Measurements from ENCODE around the gene ITGAD.

ITGAD gene

DNA sequence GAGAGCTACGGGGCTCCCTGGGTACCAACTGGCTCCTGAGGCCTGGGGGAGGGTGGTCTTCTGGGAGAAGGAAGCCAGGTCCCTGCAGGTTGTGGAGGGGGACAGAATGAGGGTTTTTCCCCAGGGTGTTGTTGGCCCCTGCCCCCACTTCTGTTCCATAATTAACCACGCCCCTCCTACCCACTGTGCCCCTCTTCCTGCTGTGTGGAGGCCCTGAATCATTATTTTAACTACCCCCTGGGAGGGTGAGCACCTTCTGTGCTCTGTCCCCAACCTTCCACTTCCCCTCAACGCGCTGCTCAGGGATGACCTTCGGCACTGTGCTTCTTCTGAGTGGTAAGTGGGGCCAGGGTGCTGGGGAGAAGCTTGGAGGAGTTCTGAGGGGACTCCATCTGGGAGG lies at the start of gene ITGAD:
Gene ITGAD, plus strand, starts transcription at position 280 of the 400 bp plus-strand sequence. Its CDS starts 26 bp downstream, at position 306.
- in situ Hi-C loops (cut with HindIII; ENCODE audit: low sequenced_read_pairs): no loop called here

- in situ Hi-C loops (cut with HindIII; ENCODE audit: low sequenced_read_pairs): no loop called here
Measured at GRCh38 chr16:31344712-31345111, 48.4 kb upstream of the ITGAD start.

DNA sequence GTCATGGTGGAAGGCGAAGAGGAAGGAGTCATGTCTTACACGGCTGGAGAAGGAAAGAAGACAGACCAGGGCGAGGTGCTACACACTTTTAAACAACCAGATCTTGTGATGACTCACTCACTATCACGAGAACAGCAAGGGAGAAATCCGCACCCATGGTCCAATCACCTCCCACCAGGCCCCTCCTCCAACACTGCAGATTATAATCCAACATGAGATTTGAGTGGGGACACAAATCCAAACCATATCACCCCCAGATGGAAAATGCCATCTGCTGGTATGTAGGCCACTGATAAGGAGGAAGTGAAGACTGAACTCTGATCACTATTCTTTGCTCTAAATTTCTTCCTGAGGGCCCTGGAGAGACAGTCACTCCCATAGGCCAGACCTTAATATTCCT lies 45.7 kb upstream of the ITGAD start:
- in situ Hi-C loops (cut with HindIII; ENCODE audit: low sequenced_read_pairs): no loop called here

DNA sequence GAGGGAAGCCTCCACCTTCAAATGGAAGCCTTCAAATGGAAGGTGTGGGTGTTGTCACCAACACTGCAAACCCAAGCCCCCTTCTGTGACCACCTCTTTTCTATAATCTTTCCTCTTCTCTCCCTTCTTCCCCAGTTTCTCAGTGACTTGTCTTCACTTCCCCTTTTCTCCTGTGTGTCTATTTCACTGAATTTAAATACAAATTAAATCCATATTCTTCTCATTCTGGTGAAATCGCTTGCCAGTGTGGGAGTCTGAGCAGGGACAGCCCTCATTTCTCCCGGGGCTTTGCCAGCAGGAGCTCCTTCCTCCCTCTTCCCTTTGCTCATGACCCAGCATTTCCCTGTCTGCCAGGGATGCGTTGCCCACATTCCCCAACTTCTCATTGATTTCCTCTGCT lies 44.6 kb upstream of the ITGAD start:
- in situ Hi-C loops (cut with HindIII; ENCODE audit: low sequenced_read_pairs): no loop called here

- in situ Hi-C loops (cut with HindIII; ENCODE audit: low sequenced_read_pairs): no loop called here
Measured at GRCh38 chr16:31350275-31351005, 42.7 kb upstream of the ITGAD start.

DNA sequence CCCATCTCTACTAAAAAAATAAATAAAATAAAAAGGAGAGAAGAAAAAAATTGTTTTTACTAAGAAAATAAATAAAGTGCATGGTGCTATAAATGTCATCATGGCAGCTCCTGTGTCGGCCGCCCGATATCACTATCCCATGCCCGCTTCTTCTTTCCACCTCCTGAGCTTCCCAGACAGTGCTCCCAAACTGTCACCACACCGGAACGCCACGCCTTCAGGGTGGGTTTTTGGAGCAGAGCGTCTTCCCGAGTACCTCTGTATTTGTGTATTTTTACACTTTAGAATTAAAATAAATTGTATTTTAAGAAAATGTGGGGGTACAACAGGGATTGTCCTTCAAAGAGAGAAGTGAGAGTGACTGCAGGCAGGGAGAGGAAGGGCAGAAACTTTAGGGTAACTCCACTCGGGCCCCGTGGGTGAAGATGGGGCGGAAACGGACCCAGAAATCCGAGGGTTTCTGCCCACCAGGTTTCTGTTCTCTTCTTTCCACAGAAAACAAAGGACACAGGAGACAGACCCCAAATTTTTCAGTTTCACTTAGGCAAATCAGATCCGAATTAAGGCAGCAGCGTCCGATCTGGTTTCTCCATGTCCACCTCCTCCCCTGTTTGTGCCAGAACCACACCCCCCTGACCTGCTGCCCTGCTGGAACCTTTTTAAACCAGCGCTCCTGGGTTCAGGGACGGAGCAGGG lies 41.7 kb upstream of the ITGAD start:
- in situ Hi-C loops (cut with HindIII; ENCODE audit: low sequenced_read_pairs): no loop called here

- in situ Hi-C loops (cut with HindIII; ENCODE audit: low sequenced_read_pairs): no loop called here
Measured at GRCh38 chr16:31351942-31352325, 41.2 kb upstream of the ITGAD start.

DNA sequence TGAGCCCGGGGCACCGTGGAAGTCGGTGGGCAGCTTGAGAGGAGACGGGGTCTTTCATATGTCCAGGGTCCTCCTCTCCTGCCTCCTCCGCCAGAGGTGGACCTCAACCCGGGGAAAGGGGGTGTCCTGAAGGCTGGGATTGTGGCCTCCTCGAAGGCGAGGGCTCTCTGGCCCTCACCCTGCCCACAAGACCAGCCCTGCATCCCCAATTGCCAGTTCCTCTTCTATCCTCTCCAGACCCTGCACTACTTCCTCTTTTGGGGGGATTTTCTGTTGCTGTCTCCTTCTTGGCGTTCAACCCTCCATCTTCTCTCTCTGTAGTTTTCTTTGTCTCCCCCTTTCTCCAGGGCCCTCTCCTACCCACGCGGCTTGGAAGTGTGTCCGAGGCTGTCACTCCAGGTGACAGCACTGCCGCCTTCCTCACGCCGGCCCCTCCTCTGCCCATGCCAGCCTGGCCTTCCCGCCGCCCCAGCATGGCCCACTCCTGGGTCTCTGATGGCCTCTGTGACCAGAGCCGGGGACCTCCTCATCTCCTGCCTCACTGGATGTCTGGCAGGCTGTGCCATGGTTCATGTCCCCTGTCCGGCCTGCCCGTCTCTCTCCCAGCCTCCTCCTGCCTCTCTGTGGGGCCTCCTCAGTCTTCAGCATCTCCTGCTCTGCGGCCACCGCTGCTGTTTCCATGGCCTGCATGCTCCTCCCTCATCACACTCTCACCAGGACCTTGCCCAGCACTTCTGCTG lies 40.6 kb upstream of the ITGAD start:
- in situ Hi-C loops (cut with HindIII; ENCODE audit: low sequenced_read_pairs): no loop called here

DNA sequence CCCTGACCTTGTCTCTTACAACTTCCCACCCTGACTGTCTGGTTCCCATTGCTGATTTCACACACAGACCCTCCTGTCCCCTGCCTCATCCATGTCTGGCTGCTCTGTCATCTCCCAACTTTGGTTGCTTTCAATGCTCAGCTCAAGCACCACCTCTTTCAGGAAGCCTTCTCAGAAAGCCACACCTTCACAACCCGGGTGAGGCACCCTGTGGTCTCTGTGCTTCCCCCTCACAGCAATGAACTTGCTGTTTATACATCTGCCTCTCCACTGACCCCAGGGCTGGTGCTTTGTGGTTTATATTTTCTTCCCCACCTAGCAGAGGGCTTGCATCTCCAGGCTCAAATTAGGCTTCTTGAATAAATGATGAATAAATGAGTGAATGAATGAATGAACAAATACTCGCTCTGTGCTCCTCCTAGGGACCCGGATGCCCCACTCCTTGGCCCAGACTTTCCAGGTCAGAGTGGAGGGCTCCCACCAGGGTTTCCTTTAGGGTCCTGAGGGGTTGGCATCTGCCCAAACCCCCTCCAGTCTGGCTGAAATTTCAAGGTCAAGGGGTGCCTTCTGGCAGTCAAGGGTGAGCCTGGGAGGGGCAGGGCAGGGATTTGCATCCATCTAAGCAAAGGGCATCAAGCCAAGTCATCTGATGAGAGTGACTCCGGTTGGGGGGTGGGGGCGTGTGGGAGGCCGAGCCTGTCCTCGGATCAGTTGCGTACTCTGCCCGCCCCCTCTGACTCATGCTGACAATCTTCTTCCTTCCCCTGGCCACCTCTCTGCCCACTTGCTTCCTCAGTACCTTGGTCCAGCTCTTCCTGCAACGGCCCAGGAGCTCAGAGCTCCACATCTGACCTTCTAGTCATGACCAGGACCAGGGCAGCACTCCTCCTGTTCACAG lies 38.5 kb upstream of the ITGAD start, which contains the start of gene ITGAX:
Gene ITGAX, plus strand, starts transcription at position 783 of the 898 bp plus-strand sequence. Its CDS starts 79 bp downstream, at position 862.
- in situ Hi-C loops (cut with HindIII; ENCODE audit: low sequenced_read_pairs): no loop called here

DNA sequence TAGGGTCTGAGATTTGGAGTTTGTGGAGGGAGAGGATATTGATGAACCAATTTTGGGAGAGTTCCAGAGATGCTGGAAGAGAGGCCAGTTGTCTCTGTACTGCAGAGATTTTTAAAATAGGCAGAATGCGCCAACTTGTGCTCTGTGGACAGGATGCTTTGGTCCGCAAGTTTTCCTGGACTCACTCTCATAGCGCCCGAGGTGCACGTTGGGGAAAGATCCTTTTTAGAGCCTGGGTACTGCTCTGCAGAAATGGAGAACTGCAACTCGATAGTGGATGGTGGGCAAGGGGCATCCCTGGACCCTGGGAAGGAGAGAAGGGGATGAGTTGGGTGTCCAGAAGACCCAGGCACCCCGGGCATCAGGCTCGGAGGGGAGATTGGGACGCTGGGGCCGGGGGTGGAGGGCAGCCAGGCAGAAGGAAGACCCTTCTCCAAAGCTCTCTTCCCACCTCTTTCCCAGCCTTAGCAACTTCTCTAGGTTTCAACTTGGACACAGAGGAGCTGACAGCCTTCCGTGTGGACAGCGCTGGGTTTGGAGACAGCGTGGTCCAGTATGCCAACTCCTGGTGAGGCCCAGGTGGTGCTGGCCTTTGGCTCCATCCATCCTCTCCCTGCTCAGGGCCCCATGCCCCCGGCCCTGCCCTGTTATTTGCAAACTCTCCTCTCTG lies 37.6 kb upstream of the ITGAD start:
- in situ Hi-C loops (cut with HindIII; ENCODE audit: low sequenced_read_pairs): no loop called here

- in situ Hi-C loops (cut with HindIII; ENCODE audit: low sequenced_read_pairs): no loop called here
Measured at GRCh38 chr16:31356566-31357323, 36.4 kb upstream of the ITGAD start.

DNA sequence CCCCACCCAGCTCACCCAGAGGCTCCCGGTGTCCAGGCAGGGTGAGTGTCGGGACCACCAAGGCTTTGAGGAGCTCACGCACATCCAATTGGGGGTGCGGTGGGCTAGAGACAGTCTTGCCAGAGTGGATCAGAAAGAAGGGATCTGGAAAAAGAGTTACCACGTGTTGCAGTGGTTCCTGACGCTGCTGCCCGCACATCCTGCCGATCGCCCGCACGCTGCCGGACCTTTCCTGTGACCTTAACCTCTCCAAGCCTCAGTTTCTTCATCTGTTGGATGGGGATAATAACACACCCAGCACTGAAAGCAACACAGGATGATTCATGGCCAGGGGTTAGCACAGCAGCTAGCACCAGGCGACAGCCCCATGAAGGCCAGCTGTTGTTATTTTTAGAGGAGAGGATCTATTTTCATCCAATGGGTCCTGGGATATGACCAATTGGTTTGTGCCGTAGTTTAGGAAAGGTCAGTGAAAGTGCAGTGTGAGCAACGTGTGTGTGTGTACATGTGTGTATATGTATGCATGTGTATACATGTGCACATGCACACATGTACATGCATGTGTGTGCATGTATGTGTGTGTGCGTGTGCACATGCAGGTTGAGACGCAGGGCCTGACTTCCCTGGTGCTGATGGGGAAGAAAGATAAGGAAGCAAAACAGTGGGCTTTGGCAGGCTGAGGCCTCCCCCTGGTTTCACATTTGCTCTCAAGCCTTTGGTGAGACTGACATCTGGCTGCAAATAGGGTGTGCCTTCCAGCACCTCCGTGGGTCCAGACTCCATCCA lies 35.6 kb upstream of the ITGAD start:
- in situ Hi-C loops (cut with HindIII; ENCODE audit: low sequenced_read_pairs): no loop called here

GRCh38 chr16:31360251-31360650 lies 32.9 kb upstream of the ITGAD start:
- in situ Hi-C loops (cut with HindIII; ENCODE audit: low sequenced_read_pairs): no loop called here

- in situ Hi-C loops (cut with HindIII; ENCODE audit: low sequenced_read_pairs): no loop called here
Measured at GRCh38 chr16:31361201-31362110, 31.7 kb upstream of the ITGAD start.

GRCh38 chr16:31362476-31363405 lies 30.4 kb upstream of the ITGAD start:
- in situ Hi-C loops (cut with HindIII; ENCODE audit: low sequenced_read_pairs): no loop called here

- in situ Hi-C loops (cut with HindIII; ENCODE audit: low sequenced_read_pairs): no loop called here
Measured at GRCh38 chr16:31363721-31364120, 29.4 kb upstream of the ITGAD start.

DNA sequence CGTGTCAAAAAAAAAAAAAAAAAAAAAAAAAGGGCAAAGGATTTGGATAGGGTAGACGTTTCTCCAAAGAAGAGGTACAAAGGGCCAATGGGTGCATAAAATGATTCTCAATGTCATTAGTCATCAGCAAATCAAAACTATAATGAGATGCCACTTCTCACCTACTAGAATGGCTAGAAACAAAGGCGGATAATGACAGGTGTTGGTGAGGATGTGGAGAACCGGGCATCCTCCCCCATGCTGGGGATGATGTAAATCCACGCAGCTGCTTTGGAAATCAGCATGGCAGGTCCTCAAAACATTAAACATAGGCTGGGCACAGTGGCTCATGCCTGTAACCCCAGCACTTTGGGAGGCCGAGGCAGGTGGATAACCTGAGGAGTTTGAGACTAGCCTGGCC lies 28.7 kb upstream of the ITGAD start:
- in situ Hi-C loops (cut with HindIII; ENCODE audit: low sequenced_read_pairs): no loop called here
